Activated naive CD4-positive, alpha-beta T cell treated with anti-CD3 and anti-CD28 coated beads, Interleukin-2, amount 10 ng/mL, durations not matched to agents 7 days and 5 days (primary cell): Measurements from ENCODE around the gene MPC2.
"Not testable (repeated sequence)": the region's sequence is repeated elsewhere in the genome, so short reads cannot be mapped to it uniquely, and the experiment has no call there.

Experiments
- CTCF ChIA-PET: fragments of 350-600 bp; sonication (Branson Sonifier 250); formaldehyde crosslinking; loops from one replicate; lab custom pipeline; 2021; ENCODE audit warnings: antibody characterized with exemption; lab: Charles Lee
- DNase-seq: peaks from one replicate; pipeline ENCODE4 v3.0.0-alpha.2; 2020
- H3K27ac Mint-ChIP-seq: one replicate; pipeline ENCODE4 v1.8.0; 2021; ENCODE audit warnings: mild to moderate bottlenecking, moderate library complexity, mixed read lengths
- H3K27me3 Mint-ChIP-seq: one replicate; pipeline ENCODE4 v1.8.0; 2021; ENCODE audit warnings: mild to moderate bottlenecking, mixed read lengths
- H3K36me3 Mint-ChIP-seq: one replicate; pipeline ENCODE4 v1.8.0; 2021; ENCODE audit warnings: mixed read lengths
- H3K4me1 Mint-ChIP-seq: one replicate; pipeline ENCODE4 v1.8.0; 2021; ENCODE audit warnings: mixed read lengths
- H3K4me3 Mint-ChIP-seq: one replicate; pipeline ENCODE4 v1.8.0; 2021; ENCODE audit warnings: mild to moderate bottlenecking, moderate library complexity, mixed read lengths
- H3K9me3 Mint-ChIP-seq: one replicate; pipeline ENCODE4 v1.8.0; 2021; ENCODE audit warnings: mixed read lengths

MPC2 gene

GRCh38 chr1:167905671-167906070, 31.2 kb downstream of the MPC2 start:
- CTCF ChIA-PET: no interaction called here
- H3K4me3 Mint-ChIP-seq: no peak overlapping the region
- H3K36me3 Mint-ChIP-seq: no peaks in the 10 kb centered on the region
- H3K4me1 Mint-ChIP-seq: no peaks in the 10 kb centered on the region
- peaks cover 6% of the 10 kb centered on the region for H3K9me3 Mint-ChIP-seq
- no peak for DNase-seq
- H3K27me3 Mint-ChIP-seq: peaks cover 9% of the 10 kb centered on the region
- H3K27ac Mint-ChIP-seq: no peak overlapping the region

GRCh38 chr1:167905182-167905581, 31.7 kb downstream of the MPC2 start:
- Mint-ChIP-seq H3K4me1 (no peaks in the 10 kb centered on the region), H3K27me3 (peaks cover 9% of the 10 kb centered on the region), H3K4me3 (no peak overlapping the region), H3K9me3 (peaks cover 6% of the 10 kb centered on the region), H3K36me3 (no peaks in the 10 kb centered on the region), H3K27ac (no peak overlapping the region)
- CTCF ChIA-PET: no interaction called here
- DNase-seq: no peak

GRCh38 chr1:167904652-167905130, 32.2 kb downstream of the MPC2 start:
- Mint-ChIP-seq H3K36me3 (no peaks in the 10 kb centered on the region), H3K27ac (no peak overlapping the region), H3K27me3 (peaks cover 9% of the 10 kb centered on the region), H3K9me3 (peaks cover 3% of the 10 kb centered on the region), H3K4me3 (no peak overlapping the region), H3K4me1 (no peaks in the 10 kb centered on the region)
- no peak for DNase-seq
- CTCF ChIA-PET: no interaction called here

GRCh38 chr1:167900907-167901306, 36.0 kb downstream of the MPC2 start:
- CTCF ChIA-PET: no interaction called here
- H3K4me3 Mint-ChIP-seq: no peak overlapping the region
- DNase-seq: no peak
- H3K27me3 Mint-ChIP-seq: peaks cover 5% of the 10 kb centered on the region
- H3K27ac Mint-ChIP-seq: no peak overlapping the region
- H3K9me3 Mint-ChIP-seq: no peaks in the 10 kb centered on the region
- H3K36me3 Mint-ChIP-seq: no peaks in the 10 kb centered on the region
- H3K4me1 Mint-ChIP-seq: no peaks in the 10 kb centered on the region

- no peak overlapping the region for H3K27ac Mint-ChIP-seq
- H3K27me3 Mint-ChIP-seq: peaks cover 5% of the 10 kb centered on the region
- H3K4me3 Mint-ChIP-seq: no peak overlapping the region
- CTCF ChIA-PET: no interaction called here
- H3K9me3 Mint-ChIP-seq: no peaks in the 10 kb centered on the region
- DNase-seq: no peak
- H3K4me1 Mint-ChIP-seq: no peaks in the 10 kb centered on the region
- H3K36me3 Mint-ChIP-seq: no peaks in the 10 kb centered on the region
Measured at GRCh38 chr1:167899253-167899681, 37.6 kb downstream of the MPC2 start.

GRCh38 chr1:167898578-167899222, 38.2 kb downstream of the MPC2 start:
- H3K4me1 Mint-ChIP-seq: no peaks in the 10 kb centered on the region
- H3K4me3 Mint-ChIP-seq: no peak overlapping the region
- peaks cover 5% of the 10 kb centered on the region for H3K27me3 Mint-ChIP-seq
- CTCF ChIA-PET: no interaction called here
- no peak for DNase-seq
- no peaks in the 10 kb centered on the region for H3K36me3 Mint-ChIP-seq
- H3K9me3 Mint-ChIP-seq: no peaks in the 10 kb centered on the region
- no peak overlapping the region for H3K27ac Mint-ChIP-seq

GRCh38 chr1:167893798-167894197, 43.1 kb downstream of the MPC2 start:
- Mint-ChIP-seq H3K9me3 (no peaks in the 10 kb centered on the region), H3K4me1 (no peaks in the 10 kb centered on the region), H3K4me3 (no peak overlapping the region), H3K27ac (no peak overlapping the region), H3K36me3 (no peaks in the 10 kb centered on the region), H3K27me3 (peaks cover 4% of the 10 kb centered on the region)
- CTCF ChIA-PET: interaction anchor here (0.7 kb wide), 1 partner anchor 204 kb away, joined by 3 read pairs; no protein-coding TSS in a partner anchor
- DNase-seq: no peak

GRCh38 chr1:167890400-167890799, 46.5 kb downstream of the MPC2 start:
- DNase-seq: no peak
- no peak overlapping the region for H3K27ac Mint-ChIP-seq
- CTCF ChIA-PET: no interaction called here
- no peaks in the 10 kb centered on the region for H3K36me3 Mint-ChIP-seq
- peaks cover 7% of the 10 kb centered on the region for H3K27me3 Mint-ChIP-seq
- no peak overlapping the region for H3K4me3 Mint-ChIP-seq
- H3K9me3 Mint-ChIP-seq: no peaks in the 10 kb centered on the region
- no peaks in the 10 kb centered on the region for H3K4me1 Mint-ChIP-seq

GRCh38 chr1:167887187-167887586, 49.7 kb downstream of the MPC2 start:
- CTCF ChIA-PET: not testable (repeated sequence)

GRCh38 chr1:167882376-167882775, 54.5 kb downstream of the MPC2 start:
- Mint-ChIP-seq H3K27me3 (peaks cover 18% of the 10 kb centered on the region), H3K27ac (no peak overlapping the region), H3K4me3 (no peak overlapping the region), H3K9me3 (no peaks in the 10 kb centered on the region), H3K36me3 (no peaks in the 10 kb centered on the region), H3K4me1 (no peaks in the 10 kb centered on the region)
- CTCF ChIA-PET: no interaction called here
- DNase-seq: no peak

More at GRCh38 chr1:167887187-167887586, 49.7 kb downstream of the MPC2 start:
- not testable (repeated sequence) for H3K9me3 Mint-ChIP-seq, H3K27me3 Mint-ChIP-seq, DNase-seq, H3K27ac Mint-ChIP-seq, H3K4me3 Mint-ChIP-seq, H3K36me3 Mint-ChIP-seq, H3K4me1 Mint-ChIP-seq

GRCh38 chr1:167881786-167882185, 55.1 kb downstream of the MPC2 start:
- peaks cover 18% of the 10 kb centered on the region for H3K27me3 Mint-ChIP-seq
- no peak for DNase-seq
- H3K36me3 Mint-ChIP-seq: no peaks in the 10 kb centered on the region
- no peaks in the 10 kb centered on the region for H3K4me1 Mint-ChIP-seq
- CTCF ChIA-PET: no interaction called here
- no peak overlapping the region for H3K27ac Mint-ChIP-seq
- no peaks in the 10 kb centered on the region for H3K9me3 Mint-ChIP-seq
- H3K4me3 Mint-ChIP-seq: no peak overlapping the region

GRCh38 chr1:167881069-167881468, 55.8 kb downstream of the MPC2 start:
- no peak for DNase-seq
- H3K4me3 Mint-ChIP-seq: no peak overlapping the region
- no peak overlapping the region for H3K27ac Mint-ChIP-seq
- H3K36me3 Mint-ChIP-seq: no peaks in the 10 kb centered on the region
- no peaks in the 10 kb centered on the region for H3K4me1 Mint-ChIP-seq
- H3K27me3 Mint-ChIP-seq: peaks cover 18% of the 10 kb centered on the region
- CTCF ChIA-PET: no interaction called here
- H3K9me3 Mint-ChIP-seq: no peaks in the 10 kb centered on the region

GRCh38 chr1:167880580-167881021, 56.3 kb downstream of the MPC2 start:
- Mint-ChIP-seq H3K27me3 (peaks cover 17% of the 10 kb centered on the region), H3K27ac (no peak overlapping the region), H3K4me3 (no peak overlapping the region), H3K9me3 (no peaks in the 10 kb centered on the region), H3K36me3 (no peaks in the 10 kb centered on the region), H3K4me1 (no peaks in the 10 kb centered on the region)
- CTCF ChIA-PET: no interaction called here
- DNase-seq: no peak

GRCh38 chr1:167879508-167879907, 57.4 kb downstream of the MPC2 start:
- Mint-ChIP-seq H3K4me3 (no peak overlapping the region), H3K9me3 (no peaks in the 10 kb centered on the region), H3K27me3 (peaks cover 13% of the 10 kb centered on the region), H3K4me1 (no peaks in the 10 kb centered on the region), H3K36me3 (no peaks in the 10 kb centered on the region), H3K27ac (no peak overlapping the region)
- CTCF ChIA-PET: no interaction called here
- no peak for DNase-seq

GRCh38 chr1:167878372-167879160, 58.3 kb downstream of the MPC2 start:
- Mint-ChIP-seq H3K4me1 (no peaks in the 10 kb centered on the region), H3K27me3 (peaks cover 13% of the 10 kb centered on the region), H3K27ac (no peak overlapping the region), H3K4me3 (no peak overlapping the region), H3K36me3 (no peaks in the 10 kb centered on the region), H3K9me3 (no peaks in the 10 kb centered on the region)
- CTCF ChIA-PET: no interaction called here
- no peak for DNase-seq
